ENCODE measurements around the gene WWOX.

The WWOX gene

DNA sequence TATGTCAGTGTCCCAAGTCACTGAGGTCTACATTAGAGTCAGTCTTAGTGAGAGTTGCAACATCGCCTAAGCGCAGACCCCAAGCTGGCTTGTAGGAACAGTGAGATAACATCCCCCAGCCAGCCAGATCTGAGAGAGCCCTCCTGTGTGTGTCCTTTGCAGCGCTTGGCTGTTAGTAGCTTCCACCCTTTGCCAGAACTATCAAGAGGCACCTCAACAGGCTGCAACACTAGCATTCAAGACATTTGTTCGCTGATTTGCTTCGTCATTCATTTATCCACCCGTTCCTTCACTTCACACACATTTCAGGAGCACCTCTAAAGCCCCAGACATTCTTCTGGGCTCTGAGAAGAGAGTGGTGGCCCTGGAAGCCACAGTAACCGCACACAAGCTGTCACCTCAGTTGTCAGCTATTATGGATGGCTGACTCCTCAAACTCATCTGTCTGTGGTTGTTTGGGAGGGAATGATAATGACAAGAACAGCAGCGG is 289.6 kb downstream of the WWOX start:
- ChIA-PET POLR2A (no interaction called here), CTCF (no interaction called here)
- no peak for DNase-seq (ENCODE audit: low read depth, low spot score)
- TF ChIP-seq, protein P1, sequence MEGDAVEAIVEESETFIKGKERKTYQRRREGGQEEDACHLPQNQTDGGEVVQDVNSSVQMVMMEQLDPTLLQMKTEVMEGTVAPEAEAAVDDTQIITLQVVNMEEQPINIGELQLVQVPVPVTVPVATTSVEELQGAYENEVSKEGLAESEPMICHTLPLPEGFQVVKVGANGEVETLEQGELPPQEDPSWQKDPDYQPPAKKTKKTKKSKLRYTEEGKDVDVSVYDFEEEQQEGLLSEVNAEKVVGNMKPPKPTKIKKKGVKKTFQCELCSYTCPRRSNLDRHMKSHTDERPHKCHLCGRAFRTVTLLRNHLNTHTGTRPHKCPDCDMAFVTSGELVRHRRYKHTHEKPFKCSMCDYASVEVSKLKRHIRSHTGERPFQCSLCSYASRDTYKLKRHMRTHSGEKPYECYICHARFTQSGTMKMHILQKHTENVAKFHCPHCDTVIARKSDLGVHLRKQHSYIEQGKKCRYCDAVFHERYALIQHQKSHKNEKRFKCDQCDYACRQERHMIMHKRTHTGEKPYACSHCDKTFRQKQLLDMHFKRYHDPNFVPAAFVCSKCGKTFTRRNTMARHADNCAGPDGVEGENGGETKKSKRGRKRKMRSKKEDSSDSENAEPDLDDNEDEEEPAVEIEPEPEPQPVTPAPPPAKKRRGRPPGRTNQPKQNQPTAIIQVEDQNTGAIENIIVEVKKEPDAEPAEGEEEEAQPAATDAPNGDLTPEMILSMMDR (IDR thresholded peaks at IDR 0.05; ENCODE audit: insufficient read depth, low read length, missing control alignments) = no peak
- no peak overlapping the region for H3K4me3 ChIP-seq (ENCODE audit: low read depth, low read length)

DNA sequence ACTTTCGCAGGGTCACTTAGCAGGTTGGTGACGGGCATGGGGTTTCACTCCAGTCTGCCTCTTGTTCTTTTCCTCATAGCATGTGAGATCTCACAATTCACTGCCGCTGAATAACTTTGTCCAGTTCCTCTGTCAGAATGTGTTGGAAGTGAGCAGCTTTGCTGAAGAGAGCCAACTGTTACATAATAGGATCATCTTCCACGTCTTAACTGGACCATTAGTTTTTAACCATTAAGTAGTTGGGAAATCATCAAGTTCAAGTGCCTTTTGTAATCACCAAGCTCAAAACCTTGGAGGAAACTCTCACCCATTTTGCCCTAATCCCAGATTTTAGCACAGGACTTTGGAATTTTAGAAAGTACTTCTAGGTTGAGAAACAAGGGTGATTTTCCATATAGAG is 290.6 kb downstream of the WWOX start:
- ChIA-PET CTCF (no interaction called here), POLR2A (no interaction called here)
- no peak overlapping the region for H3K4me3 ChIP-seq (ENCODE audit: low read depth, low read length)
- no peak for DNase-seq (ENCODE audit: low read depth, low spot score)
- TF ChIP-seq, protein P1 (IDR thresholded peaks at IDR 0.05; ENCODE audit: insufficient read depth, low read length, missing control alignments) = no peak

DNA sequence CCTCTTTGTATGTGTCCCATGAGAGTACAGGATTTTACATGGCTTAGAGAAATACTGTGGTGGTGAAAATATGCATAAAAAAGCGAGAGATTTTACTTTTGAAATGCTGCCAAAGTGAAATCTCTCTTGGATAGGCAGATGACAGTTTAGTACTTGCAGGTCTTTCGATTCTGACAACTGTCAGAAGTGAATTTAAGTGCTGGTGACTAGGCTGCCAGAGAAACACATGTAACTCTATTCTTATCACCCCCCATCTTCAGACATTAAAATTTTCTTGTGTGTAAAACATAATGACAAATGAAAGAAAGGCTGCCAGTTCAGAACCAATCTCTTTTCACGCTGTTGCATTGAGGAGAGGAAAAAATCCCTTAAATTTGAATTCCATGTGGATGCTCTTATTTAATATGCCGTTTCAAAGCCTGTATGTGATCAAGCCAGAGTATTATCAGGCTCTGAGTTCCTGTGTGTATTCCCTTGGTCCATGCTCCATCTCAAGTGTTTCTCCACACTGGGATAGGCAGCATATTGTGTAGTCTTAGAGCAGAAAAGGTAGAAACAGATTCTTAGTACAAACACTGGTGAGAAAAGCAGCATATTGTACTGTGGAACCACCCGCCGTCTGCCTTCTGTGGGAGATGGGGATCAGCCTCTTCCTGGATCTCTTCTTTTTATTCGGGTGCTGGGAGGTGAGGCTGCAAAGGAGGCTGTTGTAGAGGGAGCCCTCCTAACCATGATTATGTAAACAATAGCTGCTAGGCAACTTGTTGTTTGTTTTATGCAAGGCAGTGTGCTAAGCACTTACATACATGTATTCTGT is 291.3 kb downstream of the WWOX start:
- no peak for DNase-seq (ENCODE audit: low read depth, low spot score)
- POLR2A ChIA-PET = no interaction called here
- CTCF ChIA-PET = no interaction called here
- H3K4me3 ChIP-seq (ENCODE audit: low read depth, low read length) = no peak overlapping the region
- TF ChIP-seq, protein P1 (IDR thresholded peaks at IDR 0.05; ENCODE audit: insufficient read depth, low read length, missing control alignments) = no peak

DNA sequence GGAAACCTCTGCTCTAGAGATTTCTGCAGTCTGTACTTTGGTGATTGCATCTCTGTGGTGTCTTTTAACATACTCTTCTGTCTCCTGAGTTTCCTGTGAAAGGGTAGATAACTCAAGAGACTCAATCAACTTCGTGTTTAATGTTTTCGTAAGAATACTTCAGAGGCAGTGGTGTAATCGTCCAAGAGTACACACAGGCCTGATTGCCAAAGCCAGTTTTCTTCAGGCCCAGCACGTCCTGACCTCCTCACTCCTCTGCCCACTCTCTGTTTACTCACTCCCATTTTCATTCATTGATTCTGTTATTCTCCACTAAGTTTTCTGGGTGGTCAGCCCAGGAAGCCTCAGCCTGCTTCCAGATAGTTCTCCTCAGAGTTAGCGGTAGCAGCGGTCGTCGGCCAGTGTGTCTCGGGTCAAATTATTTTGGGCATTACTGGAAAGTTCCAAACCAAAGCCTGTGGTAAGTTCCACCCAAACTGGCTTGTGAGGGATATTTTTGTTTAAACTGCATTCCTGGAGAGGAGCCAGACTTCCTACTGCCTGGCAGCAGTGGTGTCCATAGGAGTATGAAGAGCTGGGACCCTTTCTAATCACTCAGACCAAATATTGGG is 293.2 kb downstream of the WWOX start:
- CTCF ChIA-PET = no interaction called here
- H3K4me3 ChIP-seq (ENCODE audit: low read depth, low read length) = no peak overlapping the region
- TF ChIP-seq, protein P1 (IDR thresholded peaks at IDR 0.05; ENCODE audit: insufficient read depth, low read length, missing control alignments) = no peak
- no peak for DNase-seq (ENCODE audit: low read depth, low spot score)
- POLR2A ChIA-PET = no interaction called here

DNA sequence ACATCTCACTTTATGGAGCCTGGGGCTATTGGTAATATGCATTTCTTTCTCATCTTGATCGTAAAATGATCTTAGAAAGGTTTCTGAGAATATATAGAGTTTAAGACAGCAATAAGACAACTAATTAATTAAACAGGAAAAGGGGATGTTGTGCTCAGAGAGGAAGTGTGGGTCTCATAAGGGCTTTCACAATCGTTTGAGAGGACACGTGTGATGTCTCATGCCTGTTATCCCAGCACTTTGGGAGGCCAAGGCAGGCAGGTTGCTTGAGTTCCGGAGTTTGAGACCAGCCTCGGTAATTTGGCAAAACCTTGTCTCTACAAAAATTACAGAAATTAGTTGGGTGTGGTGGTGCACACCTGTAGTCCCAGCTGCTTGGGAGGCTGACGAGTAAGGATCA is 295.6 kb downstream of the WWOX start:
- CTCF ChIA-PET = no interaction called here
- POLR2A ChIA-PET = no interaction called here
- no peak overlapping the region for H3K4me3 ChIP-seq (ENCODE audit: low read depth, low read length)
- DNase-seq (ENCODE audit: low read depth, low spot score) = no peak
- TF ChIP-seq, protein P1 (IDR thresholded peaks at IDR 0.05; ENCODE audit: insufficient read depth, low read length, missing control alignments) = no peak

DNA sequence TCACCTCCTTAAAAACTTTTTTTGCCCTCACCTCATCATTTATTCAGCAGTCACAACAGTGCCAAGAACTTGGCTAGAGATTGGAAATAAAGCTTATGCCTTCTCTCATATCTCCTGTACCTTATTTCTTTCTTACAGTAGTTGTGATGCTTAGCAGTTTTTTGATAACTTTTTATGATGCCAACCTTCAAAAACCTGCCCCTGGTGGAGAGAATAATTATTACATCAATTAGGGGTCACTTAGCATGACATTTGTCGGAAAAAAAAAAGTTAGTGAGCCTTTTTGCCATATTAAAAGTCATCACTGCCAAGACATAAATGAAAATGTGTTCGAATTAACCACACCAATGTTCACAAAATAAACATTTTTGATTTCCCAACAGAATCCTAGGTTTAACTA is 296.6 kb downstream of the WWOX start:
- ChIA-PET POLR2A (no interaction called here), CTCF (no interaction called here)

More for the DNA sequence above, 296.6 kb downstream of the WWOX start:
- H3K4me3 ChIP-seq (ENCODE audit: low read depth, low read length) = no peak overlapping the region
- no peak for DNase-seq (ENCODE audit: low read depth, low spot score)
- TF ChIP-seq, protein P1 (IDR thresholded peaks at IDR 0.05; ENCODE audit: insufficient read depth, low read length, missing control alignments) = no peak

Measured in AG04449 (cell line).